Bronchial epithelial cell (primary cell): ENCODE measurements around the gene ERCC8. TPM values are rescaled to one million over a fixed set of nuclear protein-coding genes. Genes with fewer than 3 reads are reported as not detected.

ENCODE experiments used
- DNase-seq: peaks from one replicate; pipeline ENCODE4 v3.0.0-alpha.2; 2010; ENCODE audit warnings: low read depth
- FAIRE-seq: peaks from 2 replicates; lab custom pipeline; 2011; peaks lifted over from hg19 to GRCh38; lab: Jason Lieb, UNC
- H3K27me3 ChIP-seq: 2 replicates; pipeline ENCODE4 v1.5.1; 2011; ENCODE audit warnings: low read length; ENCODE audit not compliant: control insufficient read depth, insufficient read depth
- H3K36me3 ChIP-seq: 2 replicates; pipeline ENCODE4 v1.5.1; 2011; ENCODE audit warnings: low read length; ENCODE audit not compliant: control insufficient read depth, insufficient read depth
- H3K4me3 ChIP-seq: 2 replicates; pipeline ENCODE4 v1.5.1; 2011; ENCODE audit warnings: mild to moderate bottlenecking, low read depth, low read length, control low read depth
- total RNA-seq: library from RNA; depleted of rRNA; stranded (reverse); fragments of >200 nt; gene quantifications from 2 replicates; pipeline ENCODE4 v1.2.1, GENCODE V29; 2014
- TF ChIP-seq, protein P1 (sequence below): IDR thresholded peaks from 2 replicates; pipeline ENCODE4 v1.5.1; 2011; ENCODE audit warnings: mild to moderate bottlenecking, moderate library complexity, low read length, control low read depth, inconsistent platforms; ENCODE audit not compliant: insufficient read depth, severe bottlenecking

The ERCC8 gene
- total RNA-seq, 1 donor from 2014 or later, result 27.6 TPM

DNA sequence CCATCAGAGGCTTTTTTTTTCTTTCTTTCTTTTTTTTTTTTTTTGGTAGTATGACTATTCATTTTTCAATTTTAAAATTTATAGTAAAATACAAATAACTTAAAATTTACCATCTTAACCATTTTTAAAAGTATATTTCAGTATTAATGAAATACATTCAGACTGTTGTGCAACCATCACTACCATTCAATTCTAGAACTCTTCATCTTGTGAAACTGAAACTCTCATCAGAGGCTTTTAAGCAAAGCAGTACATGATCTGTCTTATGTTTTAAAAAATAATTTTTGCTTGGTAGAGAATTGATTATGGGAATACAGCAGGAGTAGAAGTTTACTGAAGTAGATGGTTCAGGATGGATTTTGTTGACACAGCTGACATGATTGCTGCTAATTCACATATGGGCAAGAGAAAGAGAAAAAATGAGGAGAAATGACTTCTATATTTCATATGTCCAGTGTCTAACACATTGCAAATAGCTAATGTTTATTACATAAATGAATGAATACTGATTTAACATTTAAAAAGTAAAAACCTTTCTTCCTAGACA is 114.2 kb downstream of the ERCC8 start:
- Histone ChIP-seq H3K4me3 (no peak overlapping the region), H3K36me3 (no peaks in the 10 kb centered on the region), H3K27me3 (no peaks in the 10 kb centered on the region)
- TF ChIP-seq, protein P1, sequence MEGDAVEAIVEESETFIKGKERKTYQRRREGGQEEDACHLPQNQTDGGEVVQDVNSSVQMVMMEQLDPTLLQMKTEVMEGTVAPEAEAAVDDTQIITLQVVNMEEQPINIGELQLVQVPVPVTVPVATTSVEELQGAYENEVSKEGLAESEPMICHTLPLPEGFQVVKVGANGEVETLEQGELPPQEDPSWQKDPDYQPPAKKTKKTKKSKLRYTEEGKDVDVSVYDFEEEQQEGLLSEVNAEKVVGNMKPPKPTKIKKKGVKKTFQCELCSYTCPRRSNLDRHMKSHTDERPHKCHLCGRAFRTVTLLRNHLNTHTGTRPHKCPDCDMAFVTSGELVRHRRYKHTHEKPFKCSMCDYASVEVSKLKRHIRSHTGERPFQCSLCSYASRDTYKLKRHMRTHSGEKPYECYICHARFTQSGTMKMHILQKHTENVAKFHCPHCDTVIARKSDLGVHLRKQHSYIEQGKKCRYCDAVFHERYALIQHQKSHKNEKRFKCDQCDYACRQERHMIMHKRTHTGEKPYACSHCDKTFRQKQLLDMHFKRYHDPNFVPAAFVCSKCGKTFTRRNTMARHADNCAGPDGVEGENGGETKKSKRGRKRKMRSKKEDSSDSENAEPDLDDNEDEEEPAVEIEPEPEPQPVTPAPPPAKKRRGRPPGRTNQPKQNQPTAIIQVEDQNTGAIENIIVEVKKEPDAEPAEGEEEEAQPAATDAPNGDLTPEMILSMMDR, result no peak
- FAIRE-seq (no peak), DNase-seq (no peak)

- Histone ChIP-seq H3K36me3 (no peaks in the 10 kb centered on the region), H3K4me3 (no peak overlapping the region), H3K27me3 (no peaks in the 10 kb centered on the region)
- FAIRE-seq, result no peak
- TF ChIP-seq, protein P1, result no peak
- peak; percentile 46 for DNase-seq
Measured at GRCh38 chr5:60829490-60830266, 115.2 kb downstream of the ERCC8 start.

DNA sequence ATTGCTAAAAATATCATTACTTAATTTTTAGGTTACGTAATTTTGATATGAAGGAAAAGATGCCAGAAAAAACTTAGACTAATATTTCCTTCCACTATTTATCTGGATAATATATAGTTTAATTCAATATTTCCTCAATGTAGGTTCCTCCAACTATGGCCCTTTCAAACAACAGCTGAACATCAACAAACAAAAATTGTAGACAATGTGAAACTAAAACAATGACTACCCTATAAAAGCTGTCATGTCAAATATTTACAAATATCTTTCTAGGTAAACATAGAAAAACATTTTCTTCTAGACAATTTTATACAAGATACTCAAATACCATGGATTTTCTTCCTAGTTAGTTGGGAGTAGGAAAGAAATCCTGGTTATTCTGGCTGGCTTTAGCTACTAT is 117.7 kb downstream of the ERCC8 start:
- FAIRE-seq, result no peak
- TF ChIP-seq, protein P1, result no peak
- no peaks in the 10 kb centered on the region for H3K27me3 ChIP-seq
- H3K36me3 ChIP-seq, result no peaks in the 10 kb centered on the region
- no peak for DNase-seq
- no peak overlapping the region for H3K4me3 ChIP-seq

GRCh38 chr5:60826653-60827052 is 118.2 kb downstream of the ERCC8 start:
- TF ChIP-seq, protein P1, result no peak
- DNase-seq (no peak), FAIRE-seq (no peak)
- no peak overlapping the region for H3K4me3 ChIP-seq
- H3K27me3 ChIP-seq, result no peaks in the 10 kb centered on the region
- H3K36me3 ChIP-seq, result no peaks in the 10 kb centered on the region

Other genes with a start within 250 kb of the ERCC8 start
- 2.1 and 3.2 TPM in 2 replicates for gene DEPDC1B, start 244.9 kb downstream of the ERCC8 start, total RNA-seq
- 22.1 and 45.6 TPM in 2 replicates for gene ELOVL7, start 100.8 kb downstream of the ERCC8 start, total RNA-seq
- 40.5 and 48.6 TPM in 2 replicates for gene NDUFAF2, start 135 bp upstream of the ERCC8 start, total RNA-seq
- gene SMIM15, start 217.4 kb upstream of the ERCC8 start, total RNA-seq, result 104 and 110 TPM in 2 replicates